Neuronal stem cell (in vitro differentiated cells): ENCODE measurements around the gene MUC4.
A peak's percentile ranks its signal among the peaks of the same experiment; 100 is the strongest.

Experiments used
- DNase-seq: peaks from one replicate; pipeline ENCODE4 v3.0.0-alpha.2; 2013; ENCODE audit warnings: low spot score
- H2AFZ ChIP-seq: one replicate; pipeline ENCODE4 v1.6.1; 2013; ENCODE audit warnings: mild to moderate bottlenecking, low read length, inconsistent platforms
- H2AK5ac ChIP-seq: 2 replicates; pipeline ENCODE4 v1.6.1; 2013; ENCODE audit warnings: low read depth, mild to moderate bottlenecking, inconsistent platforms, low read length, moderate library complexity, mixed read lengths
- H2BK120ac ChIP-seq: 2 replicates; pipeline ENCODE4 v1.6.1; 2013; ENCODE audit warnings: low read depth, mild to moderate bottlenecking, inconsistent platforms, low read length, moderate library complexity, mixed read lengths
- H2BK12ac ChIP-seq: one replicate; pipeline ENCODE4 v1.6.1; 2013; ENCODE audit warnings: low read length, inconsistent platforms
- H2BK15ac ChIP-seq: 2 replicates; pipeline ENCODE4 v1.6.1; 2013; ENCODE audit warnings: mild to moderate bottlenecking, low read length, inconsistent platforms, mixed read lengths
- H2BK5ac ChIP-seq: one replicate; pipeline ENCODE4 v1.6.1; 2013; ENCODE audit warnings: inconsistent platforms, mild to moderate bottlenecking, low read length, moderate library complexity
- H3K14ac ChIP-seq: one replicate; pipeline ENCODE4 v1.6.1; 2013; ENCODE audit warnings: low read length, inconsistent platforms
- H3K18ac ChIP-seq: 2 replicates; pipeline ENCODE4 v1.6.1; 2013; ENCODE audit warnings: low read length, inconsistent platforms
- H3K23ac ChIP-seq: 2 replicates; pipeline ENCODE4 v1.6.1; 2013; ENCODE audit warnings: low read depth, mild to moderate bottlenecking, mixed read lengths, low read length, inconsistent platforms; ENCODE audit not compliant: poor library complexity
- H3K27ac ChIP-seq: replicated peaks from 3 replicates; pipeline ENCODE4 v1.5.1; 2013; ENCODE audit warnings: low read length, inconsistent platforms
- H3K27me3 ChIP-seq, 3 experiments: 2 replicates each; pipeline ENCODE4 v1.6.1; 2013; ENCODE audit warnings: low read length in 3 of 3, mild to moderate bottlenecking in 2 of 3, inconsistent platforms in 1 of 3, low read depth in 1 of 3, mixed read lengths in 1 of 3, moderate library complexity in 1 of 3; ENCODE audit not compliant: control insufficient read depth in 3 of 3, insufficient read depth in 3 of 3
- H3K36me3 ChIP-seq, 2 donors: replicated peaks in 1 of 2; 2 replicates each; pipeline ENCODE4 v1.6.1; 2013; ENCODE audit warnings: low read length in 2 of 2; ENCODE audit not compliant: control insufficient read depth in 2 of 2, insufficient read depth in 2 of 2
- H3K4ac ChIP-seq: 2 replicates; pipeline ENCODE4 v1.6.1; 2013; ENCODE audit warnings: inconsistent platforms, mild to moderate bottlenecking, low read length, moderate library complexity
- H3K4me1 ChIP-seq, 2 donors: 1 replicate in 1 of 2; 2 replicates in 1 of 2; pipeline ENCODE4 v1.6.1; 2013; ENCODE audit warnings: low read length in 2 of 2, low read depth in 1 of 2; ENCODE audit not compliant: control insufficient read depth in 2 of 2, insufficient read depth in 1 of 2
- H3K4me2 ChIP-seq: one replicate; pipeline ENCODE4 v1.6.1; 2013; ENCODE audit warnings: mild to moderate bottlenecking, low read length, inconsistent platforms; ENCODE audit not compliant: insufficient read depth, poor library complexity, severe bottlenecking
- H3K4me3 ChIP-seq, 2 donors: 2 replicates each; pipeline ENCODE4 v1.5.1; 2013; ENCODE audit warnings: low read length in 2 of 2, mild to moderate bottlenecking in 2 of 2, inconsistent platforms in 1 of 2, moderate library complexity in 1 of 2
- H3K79me1 ChIP-seq: one replicate; pipeline ENCODE4 v1.6.1; 2013; ENCODE audit warnings: low read depth, mild to moderate bottlenecking, inconsistent platforms, low read length, moderate library complexity
- H3K9ac ChIP-seq: one replicate; pipeline ENCODE4 v1.6.1; 2013; ENCODE audit warnings: mild to moderate bottlenecking, low read depth, low read length, inconsistent platforms; ENCODE audit not compliant: poor library complexity
- H3K9me3 ChIP-seq, 2 donors: replicated peaks in 1 of 2; 2 replicates each; pipeline versions ENCODE3 to v1.6.1; 2013; ENCODE audit warnings: low read length in 2 of 2, mild to moderate bottlenecking in 2 of 2, inconsistent platforms in 1 of 2, low read depth in 1 of 2, mixed read lengths in 1 of 2, moderate library complexity in 1 of 2; ENCODE audit not compliant: control insufficient read depth in 2 of 2, insufficient read depth in 1 of 2
- H4K8ac ChIP-seq: one replicate; pipeline ENCODE4 v1.6.1; 2013; ENCODE audit warnings: low read depth, mild to moderate bottlenecking, inconsistent platforms, low read length, moderate library complexity
- H4K91ac ChIP-seq: one replicate; pipeline ENCODE4 v1.6.1; 2013; ENCODE audit warnings: low read length, low read depth, mild to moderate bottlenecking, inconsistent platforms; ENCODE audit not compliant: poor library complexity
- WGBS, 2 donors: extraction: QIAGEN DNeasy Blood & Tissue Kit; methylation state at CpG; one replicate each; pipeline ENCODE4 v1.1.7; 2013; ENCODE audit warnings: missing lambda C conversion rate in 2 of 2, mixed read lengths in 1 of 2; ENCODE audit not compliant: insufficient read length in 2 of 2, insufficient replicate concordance in 1 of 2; ENCODE audit errors: extremely low coverage in 2 of 2; 5-methylcytosine and 5-hydroxymethylcytosine counted together

The MUC4 gene

DNA sequence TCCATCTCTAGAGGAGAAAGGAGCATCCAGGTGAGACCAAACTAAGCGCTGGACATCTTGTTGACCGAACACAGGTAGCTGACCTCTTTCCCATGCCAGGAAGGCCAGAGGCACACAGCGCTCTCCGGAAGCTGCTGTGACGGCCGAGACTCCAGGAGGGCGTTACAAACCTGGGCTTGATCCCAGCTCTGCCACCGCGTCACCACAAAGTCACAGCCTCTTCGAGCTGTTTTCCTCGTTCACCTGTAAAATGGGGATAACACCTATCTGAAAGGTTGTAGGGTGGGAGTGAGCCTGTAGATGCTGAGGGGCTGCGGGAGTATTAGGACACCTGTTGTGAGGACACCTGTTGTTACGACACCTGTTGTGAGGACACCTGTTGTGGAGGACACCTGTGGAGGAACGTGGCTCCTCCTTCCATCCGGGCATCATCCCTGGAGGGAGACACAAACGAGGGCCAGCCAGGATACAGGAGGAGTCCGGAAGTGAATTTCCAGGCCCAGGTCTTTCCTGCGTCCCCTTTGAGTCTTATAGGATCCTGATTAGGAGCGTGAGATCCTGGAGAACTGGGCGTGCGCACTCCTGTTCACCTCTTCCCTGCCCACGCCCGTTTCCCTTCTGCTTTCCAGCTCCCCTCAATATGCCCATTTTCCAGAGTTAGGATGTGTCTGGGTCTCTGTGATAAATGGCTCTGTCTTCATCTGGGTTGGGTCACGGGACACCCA lies 2.3 kb upstream of the MUC4 start:
- H3K4me3 ChIP-seq = no peak overlapping the region
- no peaks in the 10 kb centered on the region for H3K36me3 ChIP-seq
- H2BK5ac ChIP-seq = no peak overlapping the region
- H3K14ac ChIP-seq = no peak overlapping the region
- no peak overlapping the region for H3K4ac ChIP-seq
- H3K4me1 ChIP-seq = peaks cover 3 to 10% of the 10 kb centered on the region in 2 donors
- WGBS, 2 donors = no CpG with 5 or more reads among the region's 24 CpGs
- H4K8ac ChIP-seq = no peak overlapping the region
- no peak overlapping the region for H3K23ac ChIP-seq
- no peaks in the 10 kb centered on the region for H3K9me3 ChIP-seq
- H2BK15ac ChIP-seq = no peak overlapping the region
- no peak overlapping the region for H3K18ac ChIP-seq
- H3K27ac ChIP-seq = no peak overlapping the region
- H3K27me3 ChIP-seq = peaks cover 0 to 63% (median 2%) of the 10 kb centered on the region in 3 experiments
- H3K4me2 ChIP-seq = no peak overlapping the region
- no peaks in the 10 kb centered on the region for H3K79me1 ChIP-seq
- no peak overlapping the region for H2BK120ac ChIP-seq
- H2AK5ac ChIP-seq = no peak overlapping the region
- DNase-seq = no peak
- no peak overlapping the region for H3K9ac ChIP-seq
- H4K91ac ChIP-seq = no peak overlapping the region
- no peak overlapping the region for H2BK12ac ChIP-seq
- H2AFZ ChIP-seq = no peak overlapping the region

DNA sequence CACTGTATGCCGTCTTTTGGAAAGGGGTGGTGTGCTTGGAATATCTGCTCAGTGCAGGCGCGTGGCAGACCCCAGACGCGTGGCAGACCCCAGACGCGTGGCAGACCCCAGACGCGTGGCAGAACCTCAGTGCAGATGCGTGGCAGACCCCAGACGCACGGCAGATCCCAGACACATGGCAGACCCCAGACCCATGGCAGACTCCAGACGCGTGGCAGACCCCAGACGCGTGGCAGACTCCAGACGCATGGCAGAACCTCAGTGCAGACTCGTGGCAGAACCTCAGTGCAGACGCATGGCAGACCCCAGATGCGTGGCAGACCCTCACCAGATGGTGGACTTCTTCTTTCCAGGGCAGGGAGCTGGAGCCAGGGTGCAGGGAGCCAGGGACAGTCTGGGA lies 637 bp upstream of the MUC4 start:
- no peak overlapping the region for H3K4me2 ChIP-seq
- no peak overlapping the region for H3K4ac ChIP-seq
- H2BK15ac ChIP-seq = peak overlapping the region; percentile 35
- H4K8ac ChIP-seq = no peak overlapping the region
- no peaks in the 10 kb centered on the region for H3K79me1 ChIP-seq
- no peak overlapping the region for H3K14ac ChIP-seq
- H2BK12ac ChIP-seq = no peak overlapping the region
- peak overlapping the region; percentile 8 for H3K23ac ChIP-seq
- peak overlapping the region in 1 of 2 donors; percentile 26 for H3K4me3 ChIP-seq
- no peak overlapping the region for H2BK120ac ChIP-seq
- H3K9ac ChIP-seq = peak overlapping the region; percentile 24
- no peak overlapping the region for H2BK5ac ChIP-seq
- H3K4me1 ChIP-seq = peaks cover 3 to 11% of the 10 kb centered on the region in 2 donors
- WGBS, 2 donors = no CpG with 5 or more reads among the region's 20 CpGs
- H2AFZ ChIP-seq = no peak overlapping the region
- no peak for DNase-seq
- peaks cover 0 to 67% (median 2%) of the 10 kb centered on the region in 3 experiments for H3K27me3 ChIP-seq
- H3K27ac ChIP-seq = no peak overlapping the region
- no peaks in the 10 kb centered on the region for H3K36me3 ChIP-seq
- H2AK5ac ChIP-seq = peak overlapping the region; percentile 66
- H4K91ac ChIP-seq = no peak overlapping the region
- no peaks in the 10 kb centered on the region for H3K9me3 ChIP-seq
- H3K18ac ChIP-seq = peak overlapping the region; percentile 11

DNA sequence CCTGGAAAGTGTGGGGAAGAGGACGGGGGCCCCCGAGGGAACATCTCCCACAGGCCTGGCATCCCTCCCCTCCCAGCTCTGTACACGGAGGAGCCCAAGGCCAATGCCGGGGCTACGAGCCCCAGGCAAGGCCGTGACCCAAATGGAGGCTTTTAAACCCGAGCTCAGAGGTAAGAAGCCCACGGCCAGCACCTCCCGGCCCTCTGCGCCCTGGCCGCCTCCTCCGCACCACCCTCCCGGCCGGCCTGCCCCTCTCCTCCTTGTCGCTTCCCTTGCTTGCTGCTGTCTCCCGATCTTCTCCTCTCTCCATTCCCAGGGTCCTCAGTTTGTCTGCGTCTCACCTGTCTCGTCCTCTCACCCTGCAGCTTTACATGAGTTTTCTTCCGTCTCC lies 1.3 kb downstream of the MUC4 start:
- Histone ChIP-seq H2AK5ac (no peak overlapping the region), H2AFZ (no peak overlapping the region), H3K27me3 (peaks cover 0 to 77% (median 2%) of the 10 kb centered on the region in 3 experiments)

DNA sequence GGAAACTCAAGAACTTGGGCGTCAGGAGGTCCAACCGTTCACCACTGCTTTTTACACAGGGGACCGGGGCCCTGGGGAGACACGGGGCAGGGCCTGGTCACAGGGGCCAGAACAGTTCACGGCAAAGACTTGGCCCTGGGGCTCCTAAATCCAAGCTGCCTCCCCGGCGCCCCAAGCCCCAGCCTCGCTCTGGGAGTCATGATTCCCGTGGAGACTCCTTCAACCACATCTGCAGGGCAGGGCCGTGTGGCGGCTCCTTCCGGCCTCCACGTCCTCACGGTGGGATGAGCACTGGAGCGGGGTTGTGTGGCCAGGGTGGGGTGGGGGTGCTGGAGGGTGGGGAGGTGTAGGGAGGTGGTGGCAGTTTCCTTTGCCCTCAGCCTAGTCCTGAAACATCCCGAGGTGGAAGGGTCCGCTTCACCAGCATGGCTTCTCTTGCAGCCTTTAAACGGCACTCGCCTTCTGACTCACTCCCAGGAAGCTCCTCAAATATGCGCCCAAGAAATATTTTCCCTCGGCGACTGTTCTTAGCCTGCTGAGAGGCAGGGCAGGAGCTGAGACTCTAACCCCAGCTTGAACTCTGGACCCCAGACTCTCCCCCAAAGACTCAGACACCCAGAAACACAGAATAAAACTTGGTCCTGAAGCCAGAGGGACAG lies 1.8 kb downstream of the MUC4 start:
- H3K36me3 ChIP-seq = no peaks in the 10 kb centered on the region
- no peak for DNase-seq

More for the DNA sequence above, 1.3 kb downstream of the MUC4 start:
- Histone ChIP-seq H2BK5ac (no peak overlapping the region), H3K4me3 (no peak overlapping the region), H2BK12ac (no peak overlapping the region), H3K4me2 (no peak overlapping the region), H3K23ac (no peak overlapping the region), H2BK120ac (no peak overlapping the region), H3K36me3 (no peaks in the 10 kb centered on the region), H4K8ac (no peak overlapping the region), H3K9me3 (no peaks in the 10 kb centered on the region), H3K14ac (no peak overlapping the region), H3K18ac (peak overlapping the region; percentile 35), H2BK15ac (no peak overlapping the region), H3K27ac (no peak overlapping the region), H4K91ac (no peak overlapping the region), H3K9ac (no peak overlapping the region), H3K4ac (no peak overlapping the region), H3K79me1 (no peaks in the 10 kb centered on the region), H3K4me1 (peaks cover 3 to 20% of the 10 kb centered on the region in 2 donors)
- DNase-seq = no peak
- WGBS, 2 donors = no CpG with 5 or more reads among the region's 19 CpGs

More for the DNA sequence above, 1.8 kb downstream of the MUC4 start:
- Histone ChIP-seq H2BK15ac (no peak overlapping the region), H4K91ac (no peak overlapping the region), H3K23ac (no peak overlapping the region), H3K27me3 (peaks cover 0 to 73% (median 2%) of the 10 kb centered on the region in 3 experiments), H2BK5ac (no peak overlapping the region), H2AK5ac (peak overlapping the region; percentile 54), H3K9ac (no peak overlapping the region), H3K27ac (no peak overlapping the region), H3K4me1 (peaks cover 3 to 20% of the 10 kb centered on the region in 2 donors), H3K9me3 (no peaks in the 10 kb centered on the region), H3K18ac (no peak overlapping the region), H3K4me3 (no peak overlapping the region), H2AFZ (no peak overlapping the region), H3K4me2 (no peak overlapping the region), H4K8ac (no peak overlapping the region), H3K4ac (no peak overlapping the region), H2BK120ac (no peak overlapping the region), H2BK12ac (no peak overlapping the region), H3K14ac (no peak overlapping the region), H3K79me1 (no peaks in the 10 kb centered on the region)
- WGBS, 2 donors = no CpG with 5 or more reads among the region's 22 CpGs
